MG63 (cell line): ENCODE data around the gene ZNF608. TPM values are rescaled to one million over a fixed set of nuclear protein-coding genes. Genes with fewer than 3 reads are reported as not detected.

ENCODE experiments used
- DNase-seq: peaks from one replicate; pipeline ENCODE4 v3.0.0-alpha.2; 2020
- H3K27me3 ChIP-seq: fragments of 250-450 bp; sonication (Bioruptor Pico); 2 replicates; pipeline ENCODE4 v1.5.1; 2020; ENCODE audit warnings: mild to moderate bottlenecking, moderate library complexity
- H3K36me3 ChIP-seq: fragments of 250-450 bp; sonication (Bioruptor Pico); 2 replicates; pipeline ENCODE4 v1.5.1; 2020; ENCODE audit warnings: mild to moderate bottlenecking, moderate library complexity
- H3K4me3 ChIP-seq: fragments of 250-450 bp; sonication (Bioruptor Pico); 2 replicates; pipeline ENCODE4 v1.5.1; 2020; ENCODE audit warnings: mild to moderate bottlenecking, moderate library complexity
- H3K9me3 ChIP-seq: fragments of 250-450 bp; sonication (Bioruptor Pico); 2 replicates; pipeline ENCODE4 v1.5.1; 2020; ENCODE audit warnings: mild to moderate bottlenecking, moderate library complexity
- total RNA-seq: library from RNA; depleted of rRNA; stranded (reverse); fragments of >200 nt; shearing (Covaris generic); gene quantifications from 2 replicates; pipeline ENCODE4 v1.2.3, GENCODE V29; 2014; ENCODE audit warnings: low replicate concordance

Gene ZNF608
- total RNA-seq, 1 experiment from 2014 or later: 7.5 TPM

DNA sequence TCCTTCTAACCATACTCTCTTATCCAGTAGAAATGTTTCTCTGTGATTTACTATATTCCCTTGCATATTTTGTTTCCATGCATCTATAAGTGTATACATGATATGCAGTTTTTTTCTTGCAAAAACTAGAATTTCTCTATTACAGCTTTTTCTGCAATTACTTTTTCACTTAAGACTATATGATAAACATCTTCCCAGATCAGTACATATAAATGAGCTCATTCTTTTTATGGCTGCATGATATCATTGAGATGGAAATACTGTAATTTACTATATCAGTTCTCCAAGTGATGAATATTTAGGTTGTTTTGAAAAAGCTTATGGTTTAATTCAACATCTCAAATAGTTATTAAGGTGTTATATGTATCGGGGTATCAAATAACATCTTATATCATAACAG, 18.1 kb upstream of the ZNF608 start:
- no peaks in the 10 kb centered on the region for H3K27me3 ChIP-seq
- H3K4me3 ChIP-seq: no peak overlapping the region
- no peak for DNase-seq
- no peaks in the 10 kb centered on the region for H3K9me3 ChIP-seq
- no peaks in the 10 kb centered on the region for H3K36me3 ChIP-seq

DNA sequence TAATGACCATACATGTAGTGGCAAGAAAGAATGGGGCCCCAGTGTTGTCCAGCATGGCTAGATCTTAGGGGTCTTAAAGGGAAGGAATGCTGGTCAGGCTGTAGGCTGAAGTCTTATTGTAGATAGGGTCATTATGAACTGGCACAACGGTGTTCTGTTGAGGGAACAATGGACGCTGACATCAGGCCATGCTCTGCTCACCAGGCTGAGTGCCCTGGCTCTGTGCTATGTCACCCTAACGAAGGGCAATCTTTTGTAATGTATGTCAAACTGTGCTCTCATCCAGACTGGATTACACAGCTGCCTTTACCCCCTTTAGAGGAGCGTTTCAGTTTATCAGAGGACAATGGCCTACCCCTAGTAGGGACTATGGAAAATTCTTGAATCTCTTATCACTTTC, 14.6 kb upstream of the ZNF608 start:
- no peaks in the 10 kb centered on the region for H3K9me3 ChIP-seq
- H3K4me3 ChIP-seq: no peak overlapping the region
- no peak for DNase-seq
- no peaks in the 10 kb centered on the region for H3K27me3 ChIP-seq
- H3K36me3 ChIP-seq: no peaks in the 10 kb centered on the region

DNA sequence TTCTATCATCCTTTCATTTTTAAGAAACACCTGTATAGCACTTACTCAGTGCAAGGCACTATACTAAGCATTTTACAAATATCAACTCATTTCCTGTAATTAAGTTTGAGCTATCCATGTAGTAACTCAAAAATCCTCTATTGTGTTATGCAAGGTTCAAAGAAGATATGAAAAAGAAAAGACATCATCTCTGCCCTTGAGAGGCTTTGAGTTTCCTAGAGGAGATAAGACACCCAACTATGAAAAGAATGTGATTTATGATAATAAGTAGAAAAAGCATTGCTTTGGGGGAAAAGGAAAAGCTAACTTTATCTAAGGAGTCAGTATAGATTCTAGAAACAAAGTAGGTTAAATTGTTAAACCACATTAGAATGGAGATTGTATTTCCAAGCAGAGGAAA, 14.2 kb upstream of the ZNF608 start:
- Histone ChIP-seq H3K4me3 (no peak overlapping the region), H3K36me3 (no peaks in the 10 kb centered on the region), H3K27me3 (no peaks in the 10 kb centered on the region), H3K9me3 (no peaks in the 10 kb centered on the region)
- DNase-seq: no peak

DNA sequence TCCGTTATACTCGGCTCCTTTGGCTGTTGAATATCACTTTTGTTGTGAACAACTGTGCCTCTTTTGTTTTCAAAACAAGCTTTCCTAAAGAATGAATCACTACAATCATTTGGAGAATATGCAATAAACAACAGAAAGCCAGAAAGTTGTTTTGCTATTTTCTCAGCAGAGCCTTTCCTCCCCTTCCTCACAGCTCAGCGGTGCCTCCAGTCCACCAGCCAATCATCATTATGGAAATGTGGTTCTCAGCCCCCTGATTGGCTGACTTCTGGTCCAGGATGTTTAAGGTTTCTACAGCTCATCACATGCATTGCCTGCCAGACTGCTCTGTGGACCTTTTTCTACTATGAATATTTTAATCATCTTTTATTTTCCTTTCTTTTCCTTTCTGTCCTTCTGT, 9.1 kb upstream of the ZNF608 start:
- DNase-seq: peak; percentile 83
- H3K36me3 ChIP-seq: no peaks in the 10 kb centered on the region
- peak overlapping the region; percentile 21 for H3K4me3 ChIP-seq
- no peaks in the 10 kb centered on the region for H3K27me3 ChIP-seq
- no peaks in the 10 kb centered on the region for H3K9me3 ChIP-seq

DNA sequence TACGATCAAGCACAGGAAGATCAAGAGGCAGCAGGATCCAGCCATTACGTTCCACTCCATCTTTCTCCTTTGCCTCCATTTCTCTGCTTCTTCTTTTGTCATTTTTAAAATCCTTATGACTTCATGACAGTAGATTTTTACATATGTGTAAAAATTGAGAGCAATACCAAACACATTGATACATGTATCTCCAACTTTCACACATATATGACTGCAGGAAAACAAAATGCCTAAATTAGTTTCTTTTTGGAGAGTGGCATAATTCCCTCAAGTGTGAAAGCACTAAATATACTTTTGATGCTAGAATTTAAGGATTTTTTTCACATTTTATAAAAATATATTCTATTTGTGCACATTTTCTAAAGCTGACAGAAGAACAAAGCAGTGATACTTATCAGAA, 8.6 kb upstream of the ZNF608 start:
- Histone ChIP-seq H3K4me3 (peak overlapping the region; percentile 21), H3K9me3 (no peaks in the 10 kb centered on the region), H3K36me3 (no peaks in the 10 kb centered on the region), H3K27me3 (no peaks in the 10 kb centered on the region)
- no peak for DNase-seq

DNA sequence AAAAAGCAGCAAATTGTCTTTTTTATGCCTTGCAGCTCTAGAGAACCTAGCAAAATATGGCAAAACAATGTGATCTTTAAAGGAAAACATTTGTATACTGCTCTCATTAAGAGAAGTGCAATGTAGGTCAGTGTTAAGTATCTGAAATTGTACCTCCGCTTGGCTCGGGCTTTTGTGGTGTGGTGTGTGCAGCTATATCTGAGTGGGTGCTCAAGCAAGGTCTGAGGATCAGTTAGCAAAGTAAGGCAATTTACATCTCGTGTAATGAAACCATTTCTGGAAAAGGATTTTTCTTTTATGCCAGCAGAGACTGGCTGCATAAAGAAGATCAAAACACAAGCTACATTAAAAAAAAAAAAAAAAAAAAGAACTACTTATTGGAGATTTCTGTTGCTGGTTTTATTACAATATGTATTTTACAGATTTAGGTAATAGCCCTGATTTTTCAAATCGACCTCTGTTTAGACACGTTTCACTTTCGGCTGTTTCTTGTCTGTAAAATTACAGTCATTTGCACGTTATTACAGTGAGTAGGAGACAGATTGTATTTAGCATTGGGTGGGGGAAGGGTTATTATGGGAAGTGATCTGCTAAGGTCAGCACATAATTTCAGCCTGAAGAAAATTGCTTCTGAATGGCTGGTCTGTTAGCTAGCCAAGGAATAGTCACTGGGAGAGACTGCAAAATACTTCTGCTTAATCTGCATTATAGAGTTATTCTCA, 7.9 kb upstream of the ZNF608 start:
- Histone ChIP-seq H3K36me3 (no peaks in the 10 kb centered on the region), H3K9me3 (no peaks in the 10 kb centered on the region), H3K4me3 (peak overlapping the region; percentile 21; the same call in 1 of the 2 replicates), H3K27me3 (no peaks in the 10 kb centered on the region)
- DNase-seq: no peak

DNA sequence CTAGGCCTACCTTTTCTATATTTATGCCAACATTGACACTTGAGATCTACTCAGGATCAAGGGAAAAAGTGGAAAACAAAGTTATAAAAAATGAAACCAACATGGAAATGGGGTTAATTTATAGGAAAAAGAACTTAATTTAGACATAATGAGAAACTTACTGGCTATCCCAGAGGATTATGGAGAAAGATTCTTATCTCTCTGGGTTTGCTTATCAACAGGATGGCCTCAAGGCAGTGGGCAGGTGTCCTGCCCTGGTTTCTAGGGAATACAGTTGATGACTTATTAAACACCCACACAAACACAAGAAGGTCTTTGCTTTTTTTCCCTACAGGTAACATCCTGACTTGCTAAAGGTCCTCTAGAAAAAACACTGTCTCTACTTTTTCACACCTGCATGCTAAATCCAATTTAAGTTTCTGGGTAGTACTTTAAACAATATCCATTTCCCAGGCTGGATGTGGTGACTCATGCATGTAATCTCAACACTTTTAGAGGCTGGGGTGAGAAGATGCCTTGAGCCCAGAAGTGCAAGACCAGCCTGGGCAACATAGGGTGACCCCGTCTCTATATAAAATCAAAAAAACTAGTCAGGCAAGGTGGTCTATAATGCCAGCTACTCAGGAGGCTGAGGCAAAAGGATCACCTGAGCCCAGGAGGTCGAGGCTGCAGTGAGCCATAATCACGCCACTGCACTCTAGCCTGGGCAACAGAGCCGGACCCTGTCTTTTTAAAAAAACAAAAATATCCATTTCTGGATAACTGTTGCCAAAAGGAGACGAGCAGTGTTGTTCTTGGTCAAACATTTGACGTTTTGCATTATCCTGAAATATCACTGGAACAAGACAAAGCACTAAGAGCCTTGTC, 6.6 kb upstream of the ZNF608 start:
- DNase-seq: no peak
- Histone ChIP-seq H3K27me3 (no peaks in the 10 kb centered on the region), H3K9me3 (no peaks in the 10 kb centered on the region), H3K36me3 (no peaks in the 10 kb centered on the region), H3K4me3 (no peak overlapping the region)

DNA sequence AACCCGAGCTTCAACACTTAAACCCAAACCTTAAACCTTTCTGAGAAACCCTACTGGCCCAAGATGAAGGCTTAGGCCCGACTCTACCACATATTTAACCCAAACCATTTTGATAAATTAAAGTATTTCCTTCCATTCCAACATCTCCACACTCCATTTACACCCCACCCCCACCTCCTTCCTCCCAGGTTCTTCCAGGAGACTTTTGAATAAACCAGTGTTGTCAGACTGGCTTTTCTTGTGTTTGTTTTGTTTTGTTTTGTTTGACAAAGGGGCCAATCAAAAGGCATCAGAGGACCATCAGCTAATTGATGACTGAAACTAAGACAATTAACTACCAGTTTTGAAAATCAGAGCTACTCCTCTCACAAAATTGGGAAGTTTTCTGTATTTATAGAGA, 4.6 kb upstream of the ZNF608 start:
- Histone ChIP-seq H3K9me3 (no peaks in the 10 kb centered on the region), H3K36me3 (no peaks in the 10 kb centered on the region), H3K4me3 (no peak overlapping the region), H3K27me3 (no peaks in the 10 kb centered on the region)
- DNase-seq: no peak

DNA sequence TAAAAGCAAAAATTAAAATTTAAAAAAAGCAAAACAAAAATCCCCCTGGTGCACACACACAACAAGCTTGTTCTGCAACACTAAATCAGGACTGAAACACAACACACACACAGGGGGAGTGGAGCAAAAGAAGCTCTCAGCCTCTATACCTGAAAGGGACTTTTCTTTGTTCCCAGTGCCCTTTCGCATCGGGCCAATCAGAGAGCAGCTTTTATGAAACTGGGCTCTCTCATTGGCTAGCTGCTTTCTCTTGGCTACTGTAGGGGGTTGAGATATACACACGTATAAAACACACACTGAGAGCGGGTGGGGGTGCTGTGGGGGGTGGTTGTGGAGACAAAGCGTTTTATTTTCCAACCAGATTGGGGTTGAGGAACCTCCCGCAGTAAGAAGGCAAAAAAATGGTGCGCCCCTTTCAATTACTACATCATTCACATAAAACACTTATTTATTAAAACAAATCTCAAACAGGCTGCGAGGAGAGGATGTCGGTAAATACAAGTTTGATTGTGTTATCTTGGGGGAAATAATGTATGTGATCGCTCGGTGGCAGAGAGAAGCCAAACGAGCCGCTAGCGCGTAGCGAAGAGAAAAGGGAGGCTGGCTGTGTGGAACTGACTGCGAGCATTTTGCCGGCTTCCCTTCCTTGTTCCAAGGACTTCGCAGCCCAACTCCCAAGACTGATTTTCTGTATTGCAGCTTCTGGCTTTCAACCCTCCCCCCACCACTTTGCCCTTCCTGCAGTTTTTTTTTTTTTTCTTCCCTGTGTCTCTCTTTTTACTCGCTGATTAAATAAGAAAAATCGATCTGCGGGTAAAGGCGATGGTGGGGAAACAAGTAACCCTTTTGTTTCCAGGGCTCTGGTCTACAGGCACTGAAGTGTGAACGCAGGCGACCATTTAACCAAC, 2.5 kb upstream of the ZNF608 start:
- peak; percentile 86 for DNase-seq
- no peaks in the 10 kb centered on the region for H3K27me3 ChIP-seq
- H3K4me3 ChIP-seq: peak overlapping the region; percentile 62
- H3K36me3 ChIP-seq: no peaks in the 10 kb centered on the region
- no peaks in the 10 kb centered on the region for H3K9me3 ChIP-seq

DNA sequence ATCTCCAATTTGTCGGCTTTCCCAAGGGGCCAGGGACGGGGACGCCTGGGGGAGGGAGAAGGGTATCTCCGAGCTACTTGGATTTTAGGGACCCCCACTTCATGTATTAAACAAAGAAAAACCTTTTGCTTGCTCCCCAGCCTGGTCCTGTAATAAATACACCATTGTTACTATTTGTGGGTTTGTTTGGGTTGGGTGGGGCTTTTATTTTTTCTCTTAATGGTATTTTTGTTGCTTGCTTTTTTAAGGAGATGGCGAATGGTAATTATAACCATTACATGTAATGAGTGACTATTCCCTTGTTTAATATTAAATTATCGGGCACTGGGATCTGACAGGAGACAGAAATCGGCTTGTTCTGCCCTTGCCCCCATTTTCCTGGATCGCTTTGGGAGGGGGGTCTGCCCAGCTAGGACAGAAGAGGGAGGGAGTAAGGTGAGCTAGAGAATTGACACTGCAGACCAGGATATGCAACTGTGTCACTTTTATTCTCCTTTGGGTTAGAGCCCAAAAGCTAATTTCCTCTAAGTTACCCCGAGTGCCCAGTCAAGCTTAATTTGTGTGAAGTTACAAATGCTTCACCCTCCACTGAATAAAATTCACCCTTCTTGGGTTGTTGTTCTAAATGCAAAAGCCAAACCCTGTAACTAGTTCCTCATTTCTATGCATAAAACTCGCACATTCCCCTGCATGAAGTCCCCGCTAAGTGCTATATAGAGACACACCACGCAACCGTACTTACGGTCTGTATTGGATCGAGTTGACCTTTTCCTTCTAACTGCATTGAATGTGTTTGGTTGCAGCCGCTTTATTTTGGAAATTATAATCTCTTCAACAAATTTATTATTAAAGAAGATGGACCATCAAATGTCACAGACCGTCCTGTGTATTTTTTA, 1.6 kb upstream of the ZNF608 start:
- Histone ChIP-seq H3K9me3 (no peaks in the 10 kb centered on the region), H3K4me3 (peak overlapping the region; percentile 62), H3K27me3 (no peaks in the 10 kb centered on the region), H3K36me3 (no peaks in the 10 kb centered on the region)
- DNase-seq: no peak

DNA sequence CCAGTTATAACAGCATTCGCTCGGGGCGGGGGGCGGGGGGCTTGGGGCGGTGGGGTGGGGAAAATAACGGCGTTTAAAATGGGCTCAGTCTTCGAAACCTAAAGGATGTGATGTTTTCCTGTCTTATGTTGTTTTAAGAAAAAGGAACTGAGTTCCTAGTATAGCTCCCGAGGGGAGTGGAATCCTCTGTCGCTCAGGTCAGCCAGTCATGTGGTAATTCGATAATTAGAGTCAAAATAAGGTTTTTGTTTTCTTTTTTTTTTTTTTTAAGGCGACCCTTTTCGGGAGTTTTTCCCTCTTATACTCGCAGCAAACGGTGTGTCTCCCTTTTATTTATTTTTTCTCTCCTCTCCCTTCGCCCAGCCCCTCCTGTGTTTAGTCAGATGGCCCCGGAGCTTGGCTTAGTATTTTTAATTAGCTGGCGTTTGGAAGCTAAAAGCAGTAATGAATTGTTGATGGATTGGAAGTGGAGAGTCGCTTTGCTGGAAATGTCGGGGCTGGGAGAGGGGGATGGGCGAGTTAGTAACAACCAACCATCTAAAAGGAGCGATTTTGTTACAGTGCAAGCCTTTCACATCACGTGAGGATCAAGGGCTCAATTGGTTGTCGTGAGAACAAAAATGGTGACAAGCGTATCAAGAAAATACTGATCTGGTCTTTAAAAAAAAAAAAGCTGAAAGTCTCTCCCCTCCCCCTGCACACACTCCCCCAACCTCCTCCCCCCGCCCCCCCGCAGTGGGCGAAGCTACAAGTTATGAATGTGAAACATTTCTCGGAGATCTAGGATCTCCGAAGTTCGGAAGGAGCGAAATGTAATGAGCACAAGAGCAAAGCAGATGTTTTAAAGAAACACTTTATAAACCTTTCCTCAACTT, 714 bp upstream of the ZNF608 start:
- peak; percentile 65 for DNase-seq
- Histone ChIP-seq H3K36me3 (no peaks in the 10 kb centered on the region), H3K27me3 (no peaks in the 10 kb centered on the region), H3K4me3 (peak overlapping the region; percentile 62), H3K9me3 (no peaks in the 10 kb centered on the region)

DNA sequence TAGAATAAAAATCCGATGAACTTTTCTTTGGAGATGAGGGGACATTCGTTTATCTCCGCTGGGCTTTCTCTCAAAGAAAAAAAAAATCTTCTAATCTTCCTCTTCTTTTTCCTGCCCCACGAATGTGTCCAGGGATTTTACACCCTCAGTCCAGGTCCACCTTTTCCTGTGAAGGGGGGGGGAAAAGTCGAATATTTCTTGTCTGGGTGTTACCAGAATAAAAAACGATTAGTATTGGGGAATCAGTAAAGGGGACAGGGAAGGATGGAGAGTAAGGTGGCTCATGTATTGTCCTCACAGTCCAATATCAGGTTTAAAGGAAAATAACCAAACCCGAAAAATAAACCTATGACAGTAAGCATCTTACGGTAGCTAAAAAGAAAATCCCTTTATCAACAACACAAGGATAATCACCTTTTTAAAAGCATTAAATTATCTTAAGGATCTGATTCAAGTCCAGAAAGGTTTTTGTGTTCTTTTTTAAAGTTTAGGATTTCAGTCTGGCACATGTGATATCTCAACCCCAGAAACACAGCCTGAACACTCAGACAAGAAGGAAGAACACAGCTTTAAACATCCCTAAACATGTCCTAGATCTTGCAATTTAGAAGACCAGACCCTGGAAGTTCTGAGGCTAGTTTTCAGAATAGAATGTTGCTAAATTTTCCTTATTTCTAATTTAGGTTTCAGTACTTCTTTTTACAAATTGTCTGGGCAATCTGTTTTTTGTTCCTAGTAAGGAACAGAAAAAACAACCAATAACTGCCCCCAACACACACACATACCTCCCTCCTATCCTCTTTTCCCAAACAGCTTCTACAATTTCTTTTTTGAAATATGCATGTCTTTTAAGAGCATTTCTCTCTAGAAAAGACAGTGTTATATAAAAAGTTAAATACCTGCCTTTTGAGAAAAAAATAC, 1.2 kb downstream of the ZNF608 start:
- H3K27me3 ChIP-seq: no peaks in the 10 kb centered on the region
- DNase-seq: no peak
- H3K36me3 ChIP-seq: 0 out of 2 replicates have a peak, but pooled peaks cover 3% of the 10 kb centered on the region
- no peaks in the 10 kb centered on the region; the same call in 1 of the 2 replicates for H3K9me3 ChIP-seq
- peak overlapping the region; percentile 62 for H3K4me3 ChIP-seq

DNA sequence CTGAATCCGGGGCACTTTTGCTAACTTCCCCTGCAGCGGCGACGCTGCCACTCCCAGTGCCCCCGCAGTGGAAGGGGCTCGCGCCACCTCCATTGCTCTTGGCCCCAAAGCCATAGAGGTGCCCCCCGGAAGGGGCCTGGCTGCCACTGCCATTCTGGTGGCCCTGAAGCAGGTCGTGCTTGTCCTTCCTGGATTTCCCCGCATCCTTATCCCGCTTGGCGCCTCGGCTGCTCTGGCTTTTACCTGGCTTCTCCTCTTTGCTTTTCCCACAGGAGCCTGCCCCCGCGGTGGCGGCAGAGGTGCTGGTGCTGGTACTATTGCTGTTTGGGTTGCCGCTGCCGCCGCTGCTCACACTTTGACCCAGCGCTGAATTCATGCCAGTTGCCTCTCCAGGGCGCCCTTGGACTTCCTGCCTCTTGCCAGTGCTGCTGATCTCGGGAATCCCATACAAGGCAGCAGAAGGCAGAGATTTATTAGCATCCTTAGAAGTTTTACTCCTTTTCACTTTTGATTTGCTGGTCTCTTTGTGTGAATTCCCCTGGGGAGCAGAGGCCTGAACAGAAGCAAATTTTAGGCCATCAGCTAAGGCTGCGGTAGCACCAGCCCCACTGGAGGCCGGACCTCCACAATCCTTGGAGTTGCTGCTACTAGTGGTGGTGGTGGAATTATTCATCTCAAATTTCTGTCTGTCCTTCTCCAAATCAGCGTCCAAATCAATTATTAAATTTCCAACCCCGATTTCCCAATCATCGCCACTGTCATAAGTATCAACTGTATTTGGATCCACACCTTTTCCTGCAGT, 2.1 kb downstream of the ZNF608 start:
- Histone ChIP-seq H3K9me3 (no peaks in the 10 kb centered on the region; the same call in 1 of the 2 replicates), H3K4me3 (peak overlapping the region; percentile 62), H3K27me3 (no peaks in the 10 kb centered on the region), H3K36me3 (0 out of 2 replicates have a peak, but pooled peaks cover 3% of the 10 kb centered on the region)
- DNase-seq: peak; percentile 77
